ENCODE measurements around the gene HOXD9.

DNA sequence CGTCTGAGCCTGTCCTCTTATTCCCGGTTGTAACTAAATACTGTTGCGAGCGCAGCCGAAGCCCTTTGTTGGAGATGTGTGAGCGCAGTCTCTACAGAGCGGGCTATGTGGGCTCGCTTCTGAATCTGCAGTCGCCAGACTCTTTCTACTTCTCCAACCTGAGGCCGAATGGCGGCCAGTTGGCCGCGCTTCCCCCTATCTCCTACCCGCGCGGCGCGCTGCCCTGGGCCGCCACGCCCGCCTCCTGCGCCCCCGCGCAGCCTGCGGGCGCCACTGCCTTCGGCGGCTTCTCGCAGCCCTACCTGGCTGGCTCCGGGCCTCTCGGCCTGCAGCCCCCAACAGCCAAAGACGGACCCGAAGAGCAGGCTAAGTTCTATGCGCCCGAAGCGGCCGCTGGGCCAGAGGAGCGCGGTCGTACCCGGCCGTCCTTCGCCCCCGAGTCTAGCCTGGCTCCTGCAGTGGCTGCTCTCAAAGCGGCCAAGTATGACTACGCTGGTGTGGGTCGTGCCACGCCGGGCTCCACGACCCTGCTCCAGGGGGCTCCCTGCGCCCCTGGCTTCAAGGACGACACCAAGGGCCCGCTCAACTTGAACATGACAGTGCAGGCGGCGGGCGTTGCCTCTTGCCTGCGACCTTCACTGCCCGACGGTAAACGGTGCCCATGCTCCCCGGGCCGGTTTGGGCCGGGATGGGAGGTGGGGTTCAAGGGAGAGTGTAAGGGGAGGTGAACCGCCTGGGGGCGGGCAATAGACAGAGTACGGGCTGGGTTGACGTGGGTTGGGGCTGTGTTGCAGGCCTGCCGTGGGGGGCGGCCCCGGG, 22.6 kb upstream of the HOXD9 start, which contains the start of gene HOXD12:
- TF ChIP-seq, protein P1, sequence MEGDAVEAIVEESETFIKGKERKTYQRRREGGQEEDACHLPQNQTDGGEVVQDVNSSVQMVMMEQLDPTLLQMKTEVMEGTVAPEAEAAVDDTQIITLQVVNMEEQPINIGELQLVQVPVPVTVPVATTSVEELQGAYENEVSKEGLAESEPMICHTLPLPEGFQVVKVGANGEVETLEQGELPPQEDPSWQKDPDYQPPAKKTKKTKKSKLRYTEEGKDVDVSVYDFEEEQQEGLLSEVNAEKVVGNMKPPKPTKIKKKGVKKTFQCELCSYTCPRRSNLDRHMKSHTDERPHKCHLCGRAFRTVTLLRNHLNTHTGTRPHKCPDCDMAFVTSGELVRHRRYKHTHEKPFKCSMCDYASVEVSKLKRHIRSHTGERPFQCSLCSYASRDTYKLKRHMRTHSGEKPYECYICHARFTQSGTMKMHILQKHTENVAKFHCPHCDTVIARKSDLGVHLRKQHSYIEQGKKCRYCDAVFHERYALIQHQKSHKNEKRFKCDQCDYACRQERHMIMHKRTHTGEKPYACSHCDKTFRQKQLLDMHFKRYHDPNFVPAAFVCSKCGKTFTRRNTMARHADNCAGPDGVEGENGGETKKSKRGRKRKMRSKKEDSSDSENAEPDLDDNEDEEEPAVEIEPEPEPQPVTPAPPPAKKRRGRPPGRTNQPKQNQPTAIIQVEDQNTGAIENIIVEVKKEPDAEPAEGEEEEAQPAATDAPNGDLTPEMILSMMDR (conservative IDR thresholded peaks at IDR 0.05) = no peak
- no peak for TF ChIP-seq EZH2 (IDR thresholded peaks at IDR 0.05; ENCODE audit: low read depth)

Data from PC-9 (cell line).